GM10248 (cell line): ENCODE data around the gene VCAN.

Experiments used
- CTCF ChIA-PET: fragments of 300-600 bp; sonication (Branson Sonifier 250); formaldehyde crosslinking; extraction: SDS; loops from one replicate; lab custom pipeline; 2021; ENCODE audit warnings: antibody characterized with exemption; lab: Yijun Ruan, JAX
- POLR2A ChIA-PET: fragments of 350-650 bp; sonication (Branson Sonifier 250); formaldehyde crosslinking; extraction: SDS; loops from one replicate; lab custom pipeline; 2020; ENCODE audit warnings: antibody characterized with exemption; lab: Yijun Ruan, JAX
- DNase-seq: peaks from one replicate; pipeline ENCODE4 v3.0.0; 2012; ENCODE audit errors: extremely low spot score
- TF ChIP-seq, protein P1 (sequence below): IDR thresholded peaks from 2 replicates; pipeline ENCODE4 v1.5.1; 2012; ENCODE audit warnings: mild to moderate bottlenecking, low read depth; ENCODE audit errors: extremely low read depth, missing control alignments, control extremely low read depth

VCAN gene

DNA sequence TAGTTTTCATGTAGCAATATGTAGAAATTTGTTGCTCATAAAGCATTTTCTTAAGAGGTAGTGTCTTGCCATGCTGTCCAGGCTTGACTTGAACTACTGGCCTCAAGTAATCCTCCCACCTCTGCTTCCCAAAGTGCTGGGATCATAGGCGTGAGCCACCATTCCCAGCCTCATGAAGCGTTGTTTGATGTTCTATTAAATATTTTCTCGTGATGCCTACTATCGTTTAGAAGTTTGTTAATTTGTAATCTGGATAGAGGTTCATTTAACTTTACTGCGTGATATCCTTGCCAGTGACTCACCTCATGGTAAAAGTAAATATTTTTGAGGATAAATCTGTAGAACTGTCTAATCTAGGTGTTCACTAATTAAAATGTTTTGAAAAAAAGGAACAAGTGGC, 82.6 kb downstream of the VCAN start:
- no peak for DNase-seq
- TF ChIP-seq, protein P1, sequence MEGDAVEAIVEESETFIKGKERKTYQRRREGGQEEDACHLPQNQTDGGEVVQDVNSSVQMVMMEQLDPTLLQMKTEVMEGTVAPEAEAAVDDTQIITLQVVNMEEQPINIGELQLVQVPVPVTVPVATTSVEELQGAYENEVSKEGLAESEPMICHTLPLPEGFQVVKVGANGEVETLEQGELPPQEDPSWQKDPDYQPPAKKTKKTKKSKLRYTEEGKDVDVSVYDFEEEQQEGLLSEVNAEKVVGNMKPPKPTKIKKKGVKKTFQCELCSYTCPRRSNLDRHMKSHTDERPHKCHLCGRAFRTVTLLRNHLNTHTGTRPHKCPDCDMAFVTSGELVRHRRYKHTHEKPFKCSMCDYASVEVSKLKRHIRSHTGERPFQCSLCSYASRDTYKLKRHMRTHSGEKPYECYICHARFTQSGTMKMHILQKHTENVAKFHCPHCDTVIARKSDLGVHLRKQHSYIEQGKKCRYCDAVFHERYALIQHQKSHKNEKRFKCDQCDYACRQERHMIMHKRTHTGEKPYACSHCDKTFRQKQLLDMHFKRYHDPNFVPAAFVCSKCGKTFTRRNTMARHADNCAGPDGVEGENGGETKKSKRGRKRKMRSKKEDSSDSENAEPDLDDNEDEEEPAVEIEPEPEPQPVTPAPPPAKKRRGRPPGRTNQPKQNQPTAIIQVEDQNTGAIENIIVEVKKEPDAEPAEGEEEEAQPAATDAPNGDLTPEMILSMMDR, result no peak
- ChIA-PET CTCF (interaction anchor here (2.7 kb wide), 1 partner anchor 9 kb away, joined by 14 read pairs; no protein-coding TSS in a partner anchor), POLR2A (no interaction called here)

- no peak for DNase-seq
- POLR2A ChIA-PET, result no interaction called here
- CTCF ChIA-PET, result no interaction called here
Observed at GRCh38 chr5:83554686-83555085, 83.1 kb downstream of the VCAN start.

GRCh38 chr5:83555263-83555662, 83.7 kb downstream of the VCAN start:
- ChIA-PET POLR2A (no interaction called here), CTCF (no interaction called here)
- DNase-seq, result no peak
- TF ChIP-seq, protein P1, result no peak

More at GRCh38 chr5:83554686-83555085, 83.1 kb downstream of the VCAN start:
- TF ChIP-seq, protein P1, result no peak

DNA sequence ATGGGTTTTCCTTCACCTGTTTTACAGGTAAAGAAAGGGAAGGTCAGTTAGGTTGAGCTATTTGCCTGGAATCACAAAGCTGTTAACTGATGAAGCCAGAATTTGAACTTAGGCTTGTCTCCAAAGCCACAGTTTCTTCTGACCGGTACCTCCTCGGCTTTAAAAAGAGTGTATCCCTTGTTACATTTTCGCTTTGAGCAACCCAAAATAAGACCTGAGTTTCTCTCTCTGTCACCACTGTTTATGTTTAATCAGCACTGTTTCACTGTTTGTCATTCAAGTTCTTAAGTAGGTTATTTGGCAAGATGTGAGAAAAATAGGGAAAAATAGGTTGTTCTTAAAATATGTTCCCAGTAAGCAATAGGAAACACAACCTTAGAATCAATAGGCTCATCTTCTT, 84.6 kb downstream of the VCAN start:
- TF ChIP-seq, protein P1, result no peak
- POLR2A ChIA-PET, result no interaction called here
- CTCF ChIA-PET, result interaction anchor here (1.0 to 2.1 kb wide), 2 partner anchors 19 to 1204 kb away, joined by 3 to 7 read pairs; no protein-coding TSS in a partner anchor
- DNase-seq, result no peak

DNA sequence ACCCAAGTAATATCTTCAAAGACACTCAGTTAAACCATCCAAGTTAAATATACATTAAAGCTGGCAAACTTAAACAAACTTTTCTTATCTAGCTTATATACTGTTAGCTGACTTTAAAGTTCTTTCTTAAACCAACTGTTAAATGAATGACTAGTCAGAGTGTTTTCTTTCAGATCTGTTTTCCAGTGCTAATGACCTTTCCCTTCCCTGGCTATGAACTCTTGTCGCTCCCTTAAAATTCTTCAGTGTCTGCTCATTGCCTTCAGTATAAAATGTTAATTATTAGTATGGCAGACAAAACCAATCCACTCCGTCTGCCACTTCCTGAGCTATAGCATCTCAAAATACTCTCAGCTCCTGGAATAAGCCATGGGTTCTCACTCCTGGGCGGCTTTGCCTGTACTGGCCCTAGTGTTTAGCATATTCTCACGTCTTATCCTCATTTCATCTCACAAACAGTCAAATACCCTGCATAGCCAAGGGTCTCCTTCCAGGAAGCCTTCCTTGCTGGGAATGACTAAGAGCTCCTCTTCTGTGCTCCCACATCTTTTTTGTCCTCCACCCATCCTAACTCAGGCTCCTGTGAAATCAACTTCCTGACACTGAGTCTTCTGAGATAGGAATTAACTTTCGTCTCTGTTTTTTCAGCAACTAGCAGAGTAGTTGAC, 87.7 kb downstream of the VCAN start:
- TF ChIP-seq, protein P1, result no peak
- POLR2A ChIA-PET, result no interaction called here
- DNase-seq, result no peak
- CTCF ChIA-PET, result interaction anchor here (1.0 to 1.7 kb wide), 4 partner anchors 11 to 917 kb away, joined by 3 to 5 read pairs (median 4); no protein-coding TSS in a partner anchor

DNA sequence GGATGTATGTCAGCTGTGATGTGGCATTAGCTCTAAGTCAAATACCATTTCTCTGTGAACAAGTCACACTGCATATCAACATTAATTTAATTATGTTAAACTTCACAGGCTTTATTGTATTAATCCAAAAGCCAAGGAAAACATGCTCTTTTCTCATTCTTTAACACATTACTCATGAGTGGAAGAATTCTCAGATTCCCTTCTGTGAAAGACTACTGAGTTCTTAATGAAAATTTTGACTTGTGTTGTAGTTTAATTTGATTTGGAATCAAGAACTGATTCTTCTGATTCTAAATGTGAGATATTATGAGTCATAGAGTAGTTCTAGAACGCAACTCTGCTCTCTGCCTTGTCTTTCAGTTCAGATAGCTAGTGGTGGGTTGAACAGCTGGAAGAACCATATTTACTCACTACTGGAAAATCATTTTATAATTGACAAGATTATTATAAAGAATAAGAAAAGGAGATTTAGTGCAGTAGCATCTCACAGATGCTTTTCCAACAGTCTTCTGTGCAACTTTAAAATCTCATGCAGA, 90.6 kb downstream of the VCAN start:
- POLR2A ChIA-PET, result no interaction called here
- DNase-seq, result no peak
- TF ChIP-seq, protein P1, result no peak
- CTCF ChIA-PET, result interaction anchor here (1.7 to 9.1 kb wide), 4 partner anchors 9 to 1250 kb away, joined by 8 to 102 read pairs (median 24); no protein-coding TSS in a partner anchor
